ENCODE results near the gene RELB.
A peak's percentile ranks its signal among the peaks of the same experiment; 100 is the strongest.

Gene RELB

GRCh38 chr19:45063851-45064801 lies 62.9 kb downstream of the RELB start:
- DNase-seq: no peak

DNA sequence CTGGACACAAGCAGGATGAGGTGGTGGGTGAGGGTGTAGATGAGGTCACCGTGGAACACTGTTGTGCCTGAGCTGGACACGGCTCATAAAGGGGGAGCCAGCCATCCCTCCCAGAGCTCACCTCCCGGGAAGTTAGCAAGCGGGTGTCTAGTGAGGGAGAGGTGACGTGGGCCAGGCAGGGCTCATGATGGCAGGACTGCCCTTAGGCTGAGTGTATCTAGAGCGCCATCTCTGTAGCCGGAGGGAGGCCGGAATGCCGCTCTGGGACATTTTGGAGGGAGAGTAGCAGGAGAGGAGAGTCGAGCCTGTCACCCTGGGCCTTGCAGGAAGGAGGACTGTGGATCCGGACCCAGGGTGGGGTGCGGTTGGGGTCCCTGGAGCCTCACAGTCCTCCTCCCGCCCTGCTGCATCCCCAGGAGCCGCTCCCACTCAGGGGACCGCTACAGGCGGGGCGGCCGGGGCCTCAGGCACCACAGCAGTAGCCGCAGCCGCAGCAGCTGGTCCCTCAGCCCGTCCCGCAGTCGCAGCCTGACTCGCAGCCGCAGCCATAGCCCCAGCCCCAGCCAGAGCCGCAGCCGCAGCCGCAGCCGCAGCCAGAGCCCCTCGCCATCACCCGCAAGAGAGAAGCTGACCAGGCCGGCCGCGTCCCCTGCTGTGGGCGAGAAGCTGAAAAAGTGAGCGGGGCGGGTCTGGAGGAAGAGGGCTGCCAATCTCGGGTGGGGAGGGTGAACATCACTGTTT lies 65.8 kb downstream of the RELB start:
- no peak for DNase-seq

- no peak for DNase-seq
Observed at GRCh38 chr19:45068041-45068440, 66.8 kb downstream of the RELB start.

DNA sequence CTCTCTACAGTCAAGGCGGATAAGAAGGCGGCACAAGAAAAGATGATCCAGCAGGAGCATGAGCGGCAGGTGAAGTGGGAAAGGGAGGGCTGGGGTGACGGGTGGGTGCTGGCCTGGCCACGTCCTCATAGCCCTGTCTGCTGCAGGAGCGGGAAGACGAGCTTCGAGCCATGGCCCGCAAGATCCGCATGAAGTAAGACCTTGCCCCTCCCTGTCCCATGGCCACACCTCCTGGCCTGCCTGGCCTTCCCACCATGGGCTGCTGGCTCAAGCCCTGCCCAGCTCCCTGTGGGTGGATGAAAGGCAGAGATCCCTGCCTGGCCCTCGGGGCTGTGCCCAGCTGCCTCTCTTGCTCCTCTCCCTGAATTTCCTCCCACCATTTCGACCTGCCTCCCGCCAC lies 67.8 kb downstream of the RELB start:
- DNase-seq: no peak

- DNase-seq: no peak
Observed at GRCh38 chr19:45070214-45070613, 69.0 kb downstream of the RELB start.

DNA sequence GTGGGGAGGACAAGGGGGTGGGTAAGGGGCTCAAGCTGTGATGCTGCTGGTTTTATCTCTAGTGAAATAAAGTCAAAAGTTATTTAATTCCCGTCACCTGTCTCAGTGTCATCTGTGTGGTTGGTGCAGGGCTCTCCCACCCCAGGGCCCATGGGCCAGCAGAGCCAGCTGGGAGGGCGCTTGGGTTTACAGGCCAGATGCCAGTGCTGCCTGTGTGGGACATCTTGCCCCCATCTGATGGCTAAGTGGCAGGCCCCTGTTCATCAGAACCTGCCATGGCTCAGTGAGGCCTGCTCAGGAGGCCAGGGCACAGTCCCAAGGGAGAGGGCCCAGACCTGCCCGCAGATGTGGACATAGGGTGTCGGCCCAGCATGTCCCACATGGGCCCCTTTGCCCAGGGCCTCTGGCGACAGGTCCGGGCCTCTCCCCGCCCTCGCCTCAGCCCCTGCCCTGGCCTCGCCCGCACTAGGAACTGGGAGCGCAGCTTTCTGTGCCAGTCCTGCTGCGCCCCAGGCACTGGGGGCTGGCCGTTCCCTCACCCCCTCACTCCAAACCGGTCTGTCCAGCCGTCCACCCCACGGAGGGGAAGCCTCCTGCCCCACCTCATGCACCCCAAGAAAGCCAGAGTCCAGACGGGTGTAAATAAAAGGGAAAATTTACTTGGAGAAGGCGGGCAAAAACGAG lies 69.7 kb downstream of the RELB start:
- DNase-seq: no peak

DNA sequence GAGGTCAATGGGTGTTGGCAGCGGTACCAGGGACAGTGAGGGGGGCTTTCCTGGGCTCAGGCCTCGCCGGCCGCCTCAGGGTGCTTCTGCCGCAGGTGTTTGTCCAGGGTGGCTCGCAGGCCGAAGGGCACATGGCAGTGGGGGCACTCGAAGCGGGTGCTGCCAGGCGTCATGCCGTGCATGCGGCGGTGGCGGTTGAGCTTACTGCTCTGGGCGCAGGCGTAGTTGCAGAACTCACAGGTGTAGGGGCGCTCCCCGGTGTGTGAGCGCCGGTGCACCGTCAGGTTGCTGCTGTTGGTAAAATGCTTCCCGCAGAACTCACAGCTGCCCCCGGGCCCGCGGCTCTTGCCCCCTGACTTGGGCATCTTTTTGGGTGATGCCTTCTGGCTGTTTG lies 70.3 kb downstream of the RELB start:
- DNase-seq: no peak

- DNase-seq: no peak
Observed at GRCh38 chr19:45071969-45072790, 70.9 kb downstream of the RELB start.

DNA sequence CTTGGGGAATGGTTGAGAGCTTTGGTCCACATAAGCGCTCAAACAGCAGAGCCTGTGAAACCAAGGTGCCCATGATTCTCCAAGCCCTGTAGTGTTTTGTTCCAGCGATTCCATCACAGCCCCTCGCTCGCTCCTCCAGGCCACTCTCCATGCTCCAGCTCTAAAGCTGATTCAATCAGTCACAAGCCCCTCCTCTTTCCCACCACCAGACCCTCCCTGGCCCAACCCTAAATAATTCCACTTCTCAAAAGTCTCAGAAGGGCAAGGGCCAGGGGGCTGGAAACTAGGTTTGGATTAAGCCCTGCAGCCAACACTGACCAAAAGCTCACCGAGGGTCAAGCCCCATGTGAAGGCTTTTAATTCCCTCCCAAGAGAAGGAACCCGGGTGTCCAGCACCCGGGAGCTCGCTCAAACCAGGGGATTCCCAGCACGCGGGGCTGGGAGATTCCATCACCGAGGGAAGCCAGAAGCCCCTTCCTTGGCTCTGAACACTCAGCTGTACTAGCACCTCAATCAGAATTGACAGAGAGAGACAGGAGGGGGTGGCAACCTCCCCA lies 73.6 kb downstream of the RELB start:
- DNase-seq: no peak

DNA sequence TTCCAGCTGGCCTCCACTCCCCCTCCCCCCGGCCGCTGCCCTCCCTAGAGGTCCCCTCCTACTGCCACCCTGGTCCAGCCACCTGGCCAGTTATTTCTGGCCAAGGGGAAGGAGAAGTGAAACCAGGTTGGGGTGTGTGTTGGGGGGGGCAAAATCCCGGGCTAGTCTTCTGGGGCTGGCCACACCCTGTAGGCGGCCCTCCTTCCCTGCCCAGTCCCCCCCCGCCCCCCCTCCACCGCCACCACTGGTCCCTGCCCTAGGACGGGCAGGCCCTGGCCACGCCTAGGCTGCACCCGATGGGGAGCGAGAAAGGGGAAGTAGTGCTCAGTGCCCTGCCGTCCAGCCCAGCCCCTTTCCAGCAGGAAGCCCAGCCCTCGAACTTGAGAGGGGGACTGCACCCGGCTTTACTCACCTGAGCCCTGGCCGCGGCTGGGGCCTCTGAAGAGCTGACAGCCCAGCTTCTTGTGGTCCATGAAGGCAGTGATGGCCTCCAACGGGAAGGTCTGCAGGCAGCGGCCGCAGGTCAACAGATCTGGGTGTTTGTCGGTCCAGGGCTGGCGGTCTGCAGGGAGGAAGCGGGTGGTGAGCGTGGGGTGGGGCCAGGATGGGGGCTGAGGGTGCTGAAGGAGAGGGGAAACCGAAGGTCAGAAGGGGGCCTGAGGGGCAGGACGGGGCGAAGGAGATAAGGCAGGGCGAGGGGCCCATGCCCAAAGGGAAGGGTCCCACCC lies 74.2 kb downstream of the RELB start:
- peak; percentile 65 for DNase-seq

DNA sequence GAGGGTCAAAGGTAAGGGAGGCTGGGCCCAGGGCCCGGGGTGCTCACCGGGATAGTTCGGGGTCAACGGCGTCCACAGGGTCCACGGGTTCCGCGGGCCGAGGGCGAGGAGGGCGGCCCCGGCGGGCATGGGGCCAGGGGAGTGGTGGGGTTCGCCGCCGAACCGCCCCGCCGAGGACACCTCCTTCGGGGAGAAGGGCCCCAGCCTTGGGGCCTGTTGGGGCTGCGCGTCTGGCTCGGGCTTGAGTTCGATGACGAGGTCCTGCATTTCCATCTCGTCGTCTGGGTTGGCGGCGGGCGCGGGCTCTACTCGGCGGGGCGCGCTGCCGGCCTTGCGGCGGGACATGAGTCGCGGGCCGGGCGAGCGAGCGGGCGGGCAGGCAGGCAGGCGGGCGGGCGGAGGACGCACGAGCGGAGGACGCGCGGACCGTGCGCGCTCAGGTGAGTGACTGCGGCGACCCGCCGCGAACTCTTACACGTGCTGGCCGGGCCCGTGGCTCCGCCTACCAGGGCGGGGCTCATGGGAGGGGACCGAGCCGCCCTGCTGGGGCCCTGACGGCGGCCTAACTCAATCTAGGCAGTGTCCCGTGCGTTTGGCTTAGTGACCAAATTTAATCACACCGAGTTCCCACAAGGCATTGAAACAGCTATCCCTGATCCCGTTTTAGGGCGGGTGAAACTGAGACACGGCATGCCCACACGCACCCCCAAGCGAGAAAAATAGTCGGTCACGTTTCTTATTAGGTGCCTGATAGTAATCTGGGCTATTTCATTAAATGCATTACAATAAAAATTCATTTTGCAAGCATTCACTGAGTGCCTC lies 75.0 kb downstream of the RELB start, which contains the start of gene ZNF296:
TSS of gene ZNF296 (minus strand) at position 450 of the 822 bp plus-strand sequence. CDS start at position 345, 105 bp downstream.
- DNase-seq: peak; percentile 79

DNA sequence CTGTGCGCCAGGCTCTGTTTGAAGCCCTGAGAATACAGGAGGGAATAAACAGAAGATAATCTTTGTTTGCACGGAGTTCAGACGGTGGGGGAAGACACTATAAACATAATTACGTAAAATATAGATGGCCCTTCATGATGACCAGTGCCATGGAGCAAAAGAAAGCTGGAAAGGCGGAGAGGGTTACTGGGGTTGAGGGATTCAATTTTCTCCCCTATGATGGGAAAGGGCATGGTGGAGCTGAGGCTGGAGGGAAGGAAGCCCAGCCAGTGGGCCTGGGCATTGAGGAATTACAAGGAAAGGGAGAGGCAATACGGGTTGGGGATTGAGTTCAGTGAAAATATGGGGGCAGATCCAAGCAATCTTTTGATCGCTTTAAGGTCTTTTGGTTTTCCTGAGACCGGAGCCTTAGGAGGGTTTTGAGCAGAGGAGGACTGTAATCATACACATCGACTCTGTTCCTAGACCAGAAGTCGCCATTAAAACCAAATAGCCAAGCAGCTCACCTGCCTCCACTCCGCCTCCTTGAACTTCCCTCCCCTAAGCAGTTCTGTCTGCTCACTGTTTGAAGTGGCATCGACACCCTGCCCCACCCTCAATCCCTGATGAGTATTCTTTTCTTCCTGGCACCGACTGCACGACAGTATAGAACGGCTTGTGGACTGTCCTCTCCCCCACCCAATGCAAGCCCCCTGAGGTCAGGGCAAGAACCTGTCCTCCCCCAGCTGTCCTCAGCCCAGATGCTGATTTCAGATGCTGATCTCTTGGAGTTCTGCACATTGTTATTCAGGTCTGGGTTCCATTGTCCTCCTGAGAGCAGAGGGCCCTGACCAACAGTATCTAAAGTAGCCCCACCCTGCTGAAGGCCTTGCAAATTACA lies 75.8 kb downstream of the RELB start:
- no peak for DNase-seq

DNA sequence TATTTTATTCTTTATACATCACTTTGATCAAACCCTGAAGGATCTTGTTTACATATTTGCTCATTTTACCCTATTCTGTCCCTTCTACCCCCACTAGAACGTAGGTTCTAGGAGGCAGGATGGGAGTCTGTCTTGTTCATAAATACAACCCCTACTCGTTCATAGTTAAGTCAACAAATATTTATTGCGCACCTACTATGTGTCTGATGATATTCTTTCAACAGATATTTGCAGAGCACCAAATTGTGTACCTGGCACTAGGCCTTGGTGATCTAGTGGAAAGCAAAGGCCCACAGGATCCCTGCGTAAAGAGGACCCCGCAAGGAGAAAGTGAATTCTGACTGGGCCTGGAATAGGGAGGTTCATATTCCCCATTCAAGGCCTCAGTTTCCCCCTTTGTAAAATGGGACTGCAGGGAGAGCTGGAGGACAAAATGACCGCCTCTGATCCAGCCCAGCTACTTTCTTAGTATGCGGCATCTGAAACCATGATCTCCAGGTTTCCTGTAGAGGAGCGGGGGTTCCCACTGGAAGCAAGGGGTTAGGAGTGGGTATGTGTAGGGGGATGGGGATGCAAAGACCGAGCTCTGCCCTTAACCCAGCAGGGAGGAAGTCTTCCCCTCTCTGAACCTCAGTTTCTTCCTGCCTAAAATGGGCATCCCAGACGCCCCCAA lies 77.3 kb downstream of the RELB start:
- DNase-seq: no peak

DNA sequence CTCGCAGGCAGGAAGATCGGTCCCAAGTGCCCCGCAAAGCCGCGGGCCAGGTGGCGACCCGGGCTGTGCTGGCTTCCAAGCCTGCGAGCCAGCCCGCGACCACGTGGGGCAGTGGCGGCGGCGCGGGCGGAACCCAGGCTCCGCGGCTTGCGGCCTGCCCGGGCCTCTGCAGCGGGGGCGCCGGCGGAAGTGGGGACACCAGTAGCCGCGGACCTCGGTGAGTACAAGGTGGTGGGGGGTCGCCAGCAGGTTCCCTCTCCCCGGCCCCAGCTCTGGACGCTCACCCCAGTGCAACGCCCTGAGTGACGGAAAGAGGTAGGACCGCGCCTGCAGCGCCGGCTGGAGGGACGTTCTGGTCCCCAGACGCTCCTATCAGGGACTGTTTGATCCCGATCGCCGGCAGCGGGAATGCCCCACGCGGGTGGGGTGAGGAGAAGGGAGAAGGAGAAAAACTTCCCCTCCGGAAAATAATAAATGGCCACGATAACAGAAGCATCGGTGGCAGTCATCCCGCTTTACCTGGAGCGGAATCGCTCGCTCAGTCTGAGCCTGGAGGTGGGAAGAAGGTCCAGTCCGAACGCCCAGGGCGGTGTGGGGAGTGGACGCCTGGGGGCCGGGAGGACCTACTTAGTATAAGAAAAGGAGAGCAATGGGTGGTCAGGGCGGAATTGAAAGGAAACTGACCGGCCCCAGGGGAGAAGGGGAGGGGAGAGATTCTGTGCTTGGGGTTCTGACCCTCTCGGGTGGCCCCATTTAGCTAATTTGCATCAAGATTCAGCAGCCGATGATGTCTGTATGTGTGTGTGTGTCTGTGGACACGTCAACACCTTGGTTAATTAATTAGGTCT lies 78.0 kb downstream of the RELB start, which contains the start of gene GEMIN7:
TSS of gene GEMIN7 (plus strand) at position 198 of the 848 bp plus-strand sequence. CDS start 10,855 bp downstream, outside the sequence.
- DNase-seq: peak; percentile 59

- no peak for DNase-seq
Observed at GRCh38 chr19:45079911-45080370, 78.7 kb downstream of the RELB start.

GRCh38 chr19:45082170-45082569 lies 80.9 kb downstream of the RELB start:
- DNase-seq: no peak

- no peak for DNase-seq
Observed at GRCh38 chr19:45086480-45086879, 85.2 kb downstream of the RELB start.

DNA sequence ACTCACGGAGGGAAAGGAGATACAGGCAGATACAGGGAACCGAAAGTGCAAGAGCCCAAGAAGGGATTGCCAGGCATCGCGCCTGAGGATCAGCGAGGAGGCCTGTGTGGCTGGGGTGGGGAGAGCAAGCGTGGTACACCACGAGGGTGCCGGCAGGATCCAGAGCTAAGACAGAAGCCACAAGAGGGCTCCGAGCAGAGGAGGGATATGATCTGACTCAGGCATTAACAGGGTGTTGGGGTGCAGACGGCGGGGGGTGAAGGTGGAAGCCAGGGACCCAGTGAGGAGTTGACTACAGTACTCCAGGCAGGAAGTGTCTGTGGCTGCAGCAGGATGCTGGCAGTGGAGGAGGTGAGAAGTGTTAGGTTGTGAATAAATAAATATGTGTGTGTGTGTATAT lies 86.3 kb downstream of the RELB start:
- DNase-seq: no peak
